Trophoblast cell (in vitro differentiated cells and primary cell): Measurements from ENCODE around the gene HEATR9.

ENCODE experiments used
- DNase-seq, 2 donors: peaks; one replicate each; pipeline ENCODE4 v3.0.0-alpha.2; 2016
- H2AFZ ChIP-seq: 2 replicates; pipeline ENCODE4 v1.6.1; 2013; ENCODE audit warnings: low read length, moderate library complexity, mild to moderate bottlenecking; ENCODE audit not compliant: insufficient read depth, poor library complexity
- H2AK5ac ChIP-seq: 2 replicates; pipeline ENCODE4 v1.6.1; 2013; ENCODE audit warnings: mild to moderate bottlenecking, low read length
- H2BK120ac ChIP-seq: 2 replicates; pipeline ENCODE4 v1.6.1; 2013; ENCODE audit warnings: low read length, mild to moderate bottlenecking, moderate library complexity; ENCODE audit not compliant: insufficient read depth, poor library complexity
- H2BK12ac ChIP-seq: 2 replicates; pipeline ENCODE4 v1.6.1; 2013; ENCODE audit warnings: mild to moderate bottlenecking, low read length, moderate library complexity
- H2BK5ac ChIP-seq: 2 replicates; pipeline ENCODE4 v1.6.1; 2013; ENCODE audit warnings: low read length, low read depth, moderate library complexity, mild to moderate bottlenecking; ENCODE audit not compliant: poor library complexity
- H3K14ac ChIP-seq: 2 replicates; pipeline ENCODE4 v1.6.1; 2013; ENCODE audit warnings: mild to moderate bottlenecking, low read length
- H3K18ac ChIP-seq: 2 replicates; pipeline ENCODE4 v1.6.1; 2013; ENCODE audit warnings: mild to moderate bottlenecking, low read length
- H3K23ac ChIP-seq: 2 replicates; pipeline ENCODE4 v1.6.1; 2013; ENCODE audit warnings: low read length
- H3K27ac ChIP-seq: 2 replicates; pipeline ENCODE4 v1.5.1; 2013; ENCODE audit warnings: low read depth, mild to moderate bottlenecking, inconsistent platforms, low read length, moderate library complexity
- H3K27me3 ChIP-seq: 2 replicates; pipeline ENCODE4 v1.6.1; 2013; ENCODE audit warnings: inconsistent platforms, mild to moderate bottlenecking, low read length, moderate library complexity; ENCODE audit not compliant: insufficient read depth
- H3K36me3 ChIP-seq, 2 experiments: 1 replicate in 1 of 2; 2 replicates in 1 of 2; pipeline ENCODE4 v1.6.1; 2013; ENCODE audit warnings: low read length in 2 of 2, mild to moderate bottlenecking in 2 of 2, moderate library complexity in 1 of 2; ENCODE audit not compliant: insufficient read depth in 2 of 2, control insufficient read depth in 1 of 2
- H3K4ac ChIP-seq: 2 replicates; pipeline ENCODE4 v1.6.1; 2013; ENCODE audit warnings: low read depth, mild to moderate bottlenecking, low read length, moderate library complexity
- H3K4me1 ChIP-seq, 2 experiments: 1 replicate in 1 of 2; 2 replicates in 1 of 2; pipeline ENCODE4 v1.6.1; 2013; ENCODE audit warnings: low read length in 2 of 2, mild to moderate bottlenecking in 2 of 2, moderate library complexity in 1 of 2; ENCODE audit not compliant: insufficient read depth in 2 of 2, control insufficient read depth in 1 of 2
- H3K4me2 ChIP-seq: 2 replicates; pipeline ENCODE4 v1.6.1; 2013; ENCODE audit warnings: inconsistent platforms, mild to moderate bottlenecking, low read length, moderate library complexity
- H3K4me3 ChIP-seq: 2 replicates; pipeline ENCODE4 v1.5.1; 2013; ENCODE audit warnings: mild to moderate bottlenecking, low read depth, low read length, inconsistent platforms
- H3K79me1 ChIP-seq: one replicate; pipeline ENCODE4 v1.6.1; 2013; ENCODE audit warnings: low read length
- H3K79me2 ChIP-seq: 2 replicates; pipeline ENCODE4 v1.6.1; 2013; ENCODE audit warnings: low read length, mild to moderate bottlenecking; ENCODE audit not compliant: control insufficient read depth, insufficient read depth, poor library complexity
- H3K9ac ChIP-seq: 2 replicates; pipeline ENCODE4 v1.6.1; 2013; ENCODE audit warnings: mild to moderate bottlenecking, low read length
- H3K9me3 ChIP-seq: 2 replicates; pipeline ENCODE4 v1.6.1; 2013; ENCODE audit warnings: low read depth, mild to moderate bottlenecking, control low read depth, inconsistent platforms, low read length; ENCODE audit not compliant: insufficient read depth
- H4K12ac ChIP-seq: 2 replicates; pipeline ENCODE4 v1.6.1; 2013; ENCODE audit warnings: low read depth, mild to moderate bottlenecking, low read length, moderate library complexity
- H4K8ac ChIP-seq: 2 replicates; pipeline ENCODE4 v1.6.1; 2013; ENCODE audit warnings: low read depth, mild to moderate bottlenecking, low read length, moderate library complexity
- H4K91ac ChIP-seq: one replicate; pipeline ENCODE4 v1.6.1; 2013; ENCODE audit warnings: low read depth, mild to moderate bottlenecking, low read length, moderate library complexity
- WGBS: extraction: QIAGEN DNeasy Blood & Tissue Kit; methylation state at CpG from one replicate; pipeline ENCODE4 v1.1.7; 2013; ENCODE audit warnings: missing lambda C conversion rate; ENCODE audit not compliant: insufficient read length, insufficient coverage; ENCODE audit errors: extremely low coverage; 5-methylcytosine and 5-hydroxymethylcytosine counted together

The HEATR9 gene

GRCh38 chr17:35847633-35848373, 20.9 kb downstream of the HEATR9 start:
- Histone ChIP-seq H3K23ac (no peak overlapping the region), H3K79me2 (no peaks in the 10 kb centered on the region), H3K9ac (no peak overlapping the region), H2BK5ac (no peak overlapping the region), H3K18ac (no peak overlapping the region), H3K27me3 (no peaks in the 10 kb centered on the region), H3K4me3 (no peak overlapping the region), H4K91ac (no peak overlapping the region), H3K36me3 (peaks cover 18 to 31% of the 10 kb centered on the region in 2 experiments), H3K4me2 (no peak overlapping the region), H4K12ac (no peak overlapping the region), H4K8ac (no peak overlapping the region), H3K14ac (no peak overlapping the region), H3K4ac (no peak overlapping the region), H2AFZ (no peak overlapping the region), H2AK5ac (no peak overlapping the region), H3K27ac (no peak overlapping the region), H3K79me1 (no peaks in the 10 kb centered on the region), H3K9me3 (no peaks in the 10 kb centered on the region), H3K4me1 (no peaks in the 10 kb centered on the region), H2BK120ac (no peak overlapping the region), H2BK12ac (no peak overlapping the region)
- DNase-seq, result no peak
- WGBS, result no CpG with 5 or more reads among the region's 4 CpGs

DNA sequence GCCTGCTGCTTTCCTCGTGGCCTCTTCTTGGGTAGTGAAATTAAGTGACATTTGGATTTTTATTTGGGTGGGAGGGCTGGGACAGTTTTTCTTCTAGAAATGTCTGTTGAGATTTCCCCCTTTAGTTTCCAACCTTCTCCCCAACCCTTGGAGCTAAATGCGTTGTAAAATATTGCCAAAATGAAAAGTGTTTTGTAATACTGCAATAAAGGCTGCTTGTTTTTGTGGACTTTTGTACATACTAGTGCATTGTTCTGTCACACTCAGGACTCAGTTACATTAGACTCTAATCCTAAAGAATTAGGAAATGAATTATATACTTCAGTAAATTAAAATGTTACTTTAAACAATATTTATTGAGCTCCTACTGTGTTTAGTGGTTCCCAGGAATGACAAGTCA, 21.7 kb downstream of the HEATR9 start:
- Histone ChIP-seq H2BK12ac (no peak overlapping the region), H2AK5ac (no peak overlapping the region), H4K8ac (no peak overlapping the region), H4K12ac (no peak overlapping the region), H3K9ac (no peak overlapping the region), H3K4me3 (no peak overlapping the region), H3K14ac (no peak overlapping the region), H2BK5ac (no peak overlapping the region), H3K79me1 (no peaks in the 10 kb centered on the region), H3K4me2 (no peak overlapping the region), H3K4me1 (no peaks in the 10 kb centered on the region), H3K27me3 (no peaks in the 10 kb centered on the region), H3K36me3 (peaks cover 22 to 35% of the 10 kb centered on the region in 2 experiments), H2AFZ (no peak overlapping the region), H3K18ac (no peak overlapping the region), H4K91ac (no peak overlapping the region), H3K79me2 (no peaks in the 10 kb centered on the region), H3K23ac (no peak overlapping the region), H3K4ac (no peak overlapping the region), H3K9me3 (no peaks in the 10 kb centered on the region), H2BK120ac (no peak overlapping the region), H3K27ac (no peak overlapping the region)
- no CpG with 5 or more reads among the region's 2 CpGs for WGBS
- DNase-seq, result no peak

DNA sequence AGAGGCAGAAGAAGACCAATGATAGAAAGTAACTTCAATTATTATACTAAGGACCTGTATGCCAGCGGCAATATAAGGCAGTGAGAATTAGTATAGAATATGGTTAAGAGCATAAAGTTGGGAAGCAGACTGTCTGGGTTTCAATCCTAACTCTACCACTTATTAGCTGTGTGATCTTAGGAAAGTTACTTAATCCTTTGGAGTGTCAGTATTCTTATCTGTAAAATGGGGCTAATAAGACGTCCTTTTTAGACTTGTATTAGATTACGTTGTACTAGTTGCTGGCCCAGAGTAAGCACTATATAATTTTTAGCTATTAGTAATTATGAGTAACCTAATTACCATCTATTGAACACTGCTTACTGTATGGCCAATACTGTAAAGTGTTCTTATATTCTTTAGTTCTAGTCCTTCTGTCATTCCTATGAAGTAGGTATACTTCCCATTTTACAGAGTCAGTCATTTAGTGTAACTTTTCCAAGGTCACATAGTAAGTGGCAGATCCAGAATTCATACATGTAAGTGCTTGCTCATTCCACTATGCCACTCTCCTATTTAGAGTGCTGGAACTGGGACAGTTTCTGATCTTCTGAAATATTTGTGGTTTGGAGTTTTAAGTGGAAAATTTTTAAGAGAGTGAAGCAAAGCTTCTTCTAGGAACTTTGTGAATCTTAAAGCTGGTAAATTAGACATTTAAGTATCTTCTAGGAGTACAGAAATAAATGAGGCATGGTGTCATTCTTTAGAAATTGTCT, 22.5 kb downstream of the HEATR9 start:
- Histone ChIP-seq H4K91ac (no peak overlapping the region), H3K27ac (no peak overlapping the region), H3K18ac (no peak overlapping the region), H2BK120ac (no peak overlapping the region), H3K4me2 (no peak overlapping the region), H3K4me1 (no peaks in the 10 kb centered on the region), H4K8ac (no peak overlapping the region), H3K9me3 (no peaks in the 10 kb centered on the region), H4K12ac (no peak overlapping the region), H3K4ac (no peak overlapping the region), H3K9ac (no peak overlapping the region), H2BK12ac (no peak overlapping the region), H3K79me2 (no peaks in the 10 kb centered on the region), H3K4me3 (no peak overlapping the region), H2BK5ac (no peak overlapping the region), H3K79me1 (no peaks in the 10 kb centered on the region), H2AFZ (no peak overlapping the region), H3K14ac (no peak overlapping the region), H3K27me3 (no peaks in the 10 kb centered on the region), H3K36me3 (peaks cover 29 to 41% of the 10 kb centered on the region in 2 experiments), H2AK5ac (no peak overlapping the region), H3K23ac (no peak overlapping the region)
- WGBS, result no CpG with 5 or more reads among the region's 3 CpGs
- DNase-seq, result no peak

DNA sequence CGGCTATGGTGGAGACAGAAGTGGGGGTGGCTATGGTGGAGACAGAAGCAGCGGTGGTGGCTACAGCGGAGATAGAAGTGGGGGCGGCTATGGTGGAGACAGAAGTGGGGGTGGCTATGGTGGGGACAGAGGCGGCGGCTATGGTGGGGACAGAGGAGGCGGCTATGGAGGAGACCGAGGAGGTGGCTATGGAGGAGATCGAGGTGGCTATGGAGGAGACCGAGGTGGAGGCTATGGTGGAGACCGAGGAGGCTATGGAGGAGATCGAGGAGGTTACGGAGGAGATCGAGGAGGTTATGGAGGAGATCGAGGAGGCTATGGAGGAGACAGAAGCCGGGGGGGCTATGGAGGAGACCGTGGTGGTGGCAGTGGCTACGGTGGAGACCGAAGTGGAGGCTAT, 24.1 kb downstream of the HEATR9 start:
- Histone ChIP-seq H3K27me3 (no peaks in the 10 kb centered on the region), H3K23ac (no peak overlapping the region), H3K9ac (no peak overlapping the region), H3K4me1 (no peaks in the 10 kb centered on the region), H2AFZ (no peak overlapping the region), H3K4me2 (no peak overlapping the region), H4K8ac (no peak overlapping the region), H3K9me3 (no peaks in the 10 kb centered on the region), H3K79me2 (no peaks in the 10 kb centered on the region), H2BK120ac (no peak overlapping the region), H3K27ac (no peak overlapping the region), H2AK5ac (no peak overlapping the region), H2BK5ac (no peak overlapping the region), H4K91ac (no peak overlapping the region), H3K18ac (no peak overlapping the region), H4K12ac (no peak overlapping the region), H3K14ac (no peak overlapping the region), H3K4ac (no peak overlapping the region), H3K4me3 (no peak overlapping the region), H3K36me3 (peaks cover 35 to 44% of the 10 kb centered on the region in 2 experiments), H3K79me1 (no peaks in the 10 kb centered on the region), H2BK12ac (no peak overlapping the region)
- WGBS, result no CpG with 5 or more reads among the region's 19 CpGs
- no peak for DNase-seq
